ENCODE data around the gene MFNG. TPM values are rescaled to one million over a fixed set of nuclear protein-coding genes. Genes with fewer than 3 reads are reported as not detected.
"Not testable (repeated sequence)": the region's sequence is repeated elsewhere in the genome, so short reads cannot be mapped to it uniquely, and the experiment has no call there.

The MFNG gene
- total RNA-seq, 4 donors from 2014 or later = 11.7 to 24.9 (median 19.4) TPM

DNA sequence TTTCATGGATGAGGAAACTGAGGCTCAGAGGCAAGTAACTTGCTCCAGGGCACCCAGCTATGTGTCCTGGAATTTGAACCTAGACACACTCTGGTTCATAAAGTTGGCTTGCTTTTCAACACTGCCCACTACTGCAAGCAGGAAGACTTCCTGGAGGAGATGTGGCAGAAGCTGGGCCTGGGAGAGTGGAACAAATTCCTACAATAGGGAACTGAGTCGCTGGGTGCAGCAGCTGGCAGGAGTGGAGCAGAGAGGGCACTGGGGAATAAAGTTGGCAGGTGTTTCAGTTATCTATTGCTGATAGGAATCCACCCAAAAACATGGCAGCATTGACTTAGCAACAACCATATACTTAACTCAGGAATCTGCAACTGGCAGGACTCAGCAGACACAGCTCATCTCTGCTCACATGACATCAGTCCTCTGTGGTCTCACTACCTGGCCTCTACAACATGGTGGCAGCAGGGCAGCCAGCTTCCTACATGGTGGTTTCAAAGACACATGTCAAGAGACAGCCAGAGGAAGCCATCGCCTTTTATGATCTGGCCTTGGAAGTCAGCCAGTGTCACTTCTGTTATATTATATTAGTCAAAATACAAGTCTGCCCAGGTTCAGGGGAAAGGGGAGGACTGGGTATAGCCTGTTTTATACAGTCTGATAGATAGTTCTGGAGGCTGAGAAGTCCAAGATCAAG, 43.6 kb upstream of the MFNG start:
- H3K27ac ChIP-seq = no peak overlapping the region
- no peaks in the 10 kb centered on the region for H3K27me3 ChIP-seq
- 65 to 83% methylated on average over 2 of the region's 2 CpGs for WGBS, 2 donors
- peaks cover 0 to 19% (median 7%) of the 10 kb centered on the region in 4 donors for H3K4me1 ChIP-seq
- no peaks in the 10 kb centered on the region for H3K9me3 ChIP-seq
- H3K36me3 ChIP-seq = no peaks in the 10 kb centered on the region
- H3K4me3 ChIP-seq = no peak overlapping the region
- DNase-seq (ENCODE audit: low spot score in 2 of 2) = no peak
- TF ChIP-seq POLR2A (IDR thresholded peaks at IDR 0.05) = no peak
- no peak for TF ChIP-seq EP300 (IDR thresholded peaks at IDR 0.05)
- TF ChIP-seq, protein P1, sequence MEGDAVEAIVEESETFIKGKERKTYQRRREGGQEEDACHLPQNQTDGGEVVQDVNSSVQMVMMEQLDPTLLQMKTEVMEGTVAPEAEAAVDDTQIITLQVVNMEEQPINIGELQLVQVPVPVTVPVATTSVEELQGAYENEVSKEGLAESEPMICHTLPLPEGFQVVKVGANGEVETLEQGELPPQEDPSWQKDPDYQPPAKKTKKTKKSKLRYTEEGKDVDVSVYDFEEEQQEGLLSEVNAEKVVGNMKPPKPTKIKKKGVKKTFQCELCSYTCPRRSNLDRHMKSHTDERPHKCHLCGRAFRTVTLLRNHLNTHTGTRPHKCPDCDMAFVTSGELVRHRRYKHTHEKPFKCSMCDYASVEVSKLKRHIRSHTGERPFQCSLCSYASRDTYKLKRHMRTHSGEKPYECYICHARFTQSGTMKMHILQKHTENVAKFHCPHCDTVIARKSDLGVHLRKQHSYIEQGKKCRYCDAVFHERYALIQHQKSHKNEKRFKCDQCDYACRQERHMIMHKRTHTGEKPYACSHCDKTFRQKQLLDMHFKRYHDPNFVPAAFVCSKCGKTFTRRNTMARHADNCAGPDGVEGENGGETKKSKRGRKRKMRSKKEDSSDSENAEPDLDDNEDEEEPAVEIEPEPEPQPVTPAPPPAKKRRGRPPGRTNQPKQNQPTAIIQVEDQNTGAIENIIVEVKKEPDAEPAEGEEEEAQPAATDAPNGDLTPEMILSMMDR (IDR thresholded peaks at IDR 0.05) = no peak

DNA sequence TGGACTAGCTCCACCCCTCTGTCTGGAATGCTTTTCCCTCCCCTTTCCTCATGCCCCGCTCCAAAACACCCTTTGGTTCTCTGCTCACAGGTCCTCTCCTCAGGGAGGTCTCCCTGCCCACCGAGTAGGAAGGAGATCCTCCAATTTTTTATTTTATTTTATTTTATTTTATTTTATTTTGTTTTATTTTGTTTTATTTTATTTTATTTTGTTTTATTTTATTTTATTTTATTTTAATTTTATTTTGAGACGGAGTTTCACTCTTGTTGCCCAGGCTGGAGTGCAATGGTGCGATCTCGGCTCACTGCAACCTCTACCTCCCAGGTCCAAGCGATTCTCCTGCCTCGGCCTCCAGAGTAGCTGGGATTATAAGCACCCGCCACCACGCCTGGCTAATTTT, 41.8 kb upstream of the MFNG start:
- H3K4me3 ChIP-seq; H3K27ac ChIP-seq; H3K36me3 ChIP-seq; H3K27me3 ChIP-seq; DNase-seq (ENCODE audit: low spot score in 2 of 2); H3K9me3 ChIP-seq: not testable (repeated sequence)
- WGBS, 2 donors = 95 to 96% methylated on average over 9 of the region's 9 CpGs
- H3K4me1 ChIP-seq = peaks cover 0 to 16% (median 9%) of the 10 kb centered on the region in 4 donors

DNA sequence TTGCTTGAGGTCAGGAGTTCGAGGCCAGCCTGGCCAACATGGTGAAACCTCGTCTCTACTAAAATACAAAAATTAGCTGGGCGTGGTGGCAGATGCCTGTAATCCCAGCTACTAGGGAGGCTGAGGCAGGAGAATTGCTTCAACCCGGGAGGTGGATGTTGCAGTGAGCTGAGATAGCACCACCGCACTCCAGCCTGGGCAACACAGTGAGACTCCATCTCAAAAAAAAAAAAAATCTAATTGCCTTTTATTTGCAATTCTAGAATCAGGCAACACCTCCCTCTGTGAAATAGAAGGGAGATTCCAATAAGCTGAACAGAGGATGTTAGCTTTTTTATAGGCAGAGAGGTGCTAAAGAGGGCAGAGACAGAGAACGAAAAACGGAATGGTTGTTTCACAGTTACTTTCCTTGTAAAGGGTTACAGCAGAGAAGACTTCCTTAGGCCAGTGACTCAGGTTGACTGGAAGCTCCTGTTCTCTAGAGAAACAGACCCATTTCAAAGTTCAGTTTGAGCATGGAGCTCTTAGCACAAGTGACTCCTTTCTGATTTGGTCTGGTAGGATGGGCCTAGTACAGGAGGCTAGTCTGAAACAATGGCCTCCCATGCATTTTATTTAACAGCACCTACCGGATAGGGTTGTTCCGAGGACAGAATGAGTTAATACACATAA, 41.0 kb upstream of the MFNG start:
- not testable (repeated sequence) for H3K27ac ChIP-seq; H3K4me3 ChIP-seq; H3K27me3 ChIP-seq; H3K36me3 ChIP-seq; H3K9me3 ChIP-seq; DNase-seq (ENCODE audit: low spot score in 2 of 2)
- WGBS, 2 donors = 93 to 95% methylated on average over 9 of the region's 9 CpGs
- H3K4me1 ChIP-seq = peaks cover 0 to 16% (median 9%) of the 10 kb centered on the region in 4 donors

DNA sequence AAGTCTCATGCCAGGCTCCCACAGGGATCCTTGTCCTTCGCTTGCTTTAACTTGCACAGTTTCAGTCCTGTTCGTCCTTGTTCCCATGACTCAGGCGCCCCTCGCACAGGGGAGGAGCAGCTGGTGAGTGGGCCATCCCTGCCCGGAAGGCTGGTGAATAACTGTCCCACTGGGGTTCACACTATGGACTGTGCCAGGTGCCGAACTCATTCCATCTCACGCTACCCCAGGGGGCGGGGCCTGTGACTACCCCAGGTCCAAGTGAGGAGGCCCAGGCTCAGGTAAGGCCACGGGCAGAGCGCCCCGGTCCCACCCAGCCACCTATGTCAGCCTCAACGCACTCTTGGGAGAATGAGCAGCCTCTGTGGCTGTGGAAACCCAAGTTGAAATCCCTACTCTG, 40.2 kb upstream of the MFNG start:
- Histone ChIP-seq H3K9me3 (no peaks in the 10 kb centered on the region), H3K4me3 (no peak overlapping the region), H3K27me3 (no peaks in the 10 kb centered on the region), H3K27ac (peak overlapping the region in 2 of 4 donors; percentile 31 to 81), H3K36me3 (no peaks in the 10 kb centered on the region), H3K4me1 (peaks cover 0 to 21% (median 9%) of the 10 kb centered on the region in 4 donors)
- TF ChIP-seq EP300 (IDR thresholded peaks at IDR 0.05) (no peak), POLR2A (IDR thresholded peaks at IDR 0.05) (no peak)
- TF ChIP-seq, protein P1 (IDR thresholded peaks at IDR 0.05) = no peak
- DNase-seq (ENCODE audit: low spot score in 2 of 2) = no peak
- WGBS, 2 donors = 68 to 71% methylated on average over 10 to 12 of the region's 12 CpGs

DNA sequence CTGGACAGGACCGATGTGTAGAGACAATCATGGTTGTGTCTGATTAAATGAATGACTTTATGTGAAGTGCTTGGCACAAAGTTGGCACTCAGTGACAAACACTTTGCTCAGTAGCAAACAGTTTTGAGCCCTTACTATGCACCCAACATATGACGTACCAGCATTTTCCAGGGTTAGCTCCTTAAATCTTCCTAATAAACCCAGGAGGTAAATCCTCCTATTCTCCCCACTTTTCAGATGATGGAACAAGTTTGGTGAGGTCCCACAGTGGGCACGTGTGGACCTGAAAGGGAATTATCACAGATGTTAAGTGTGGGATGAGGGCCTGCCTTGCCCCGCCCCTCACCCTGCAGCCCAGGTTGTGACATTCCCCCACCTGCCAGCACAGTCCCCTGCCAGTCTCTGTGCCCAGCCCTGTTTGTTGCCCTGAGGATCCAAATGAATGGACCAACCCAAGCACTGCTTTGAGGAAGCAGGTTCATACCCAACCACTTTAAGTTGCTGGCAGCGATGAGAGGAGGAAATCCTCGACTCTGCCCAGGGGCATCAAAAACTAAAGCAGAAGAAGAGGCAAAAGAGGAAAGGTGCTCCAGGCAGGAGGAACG, 39.7 kb upstream of the MFNG start:
- no peak for DNase-seq (ENCODE audit: low spot score in 2 of 2)
- no peaks in the 10 kb centered on the region for H3K27me3 ChIP-seq
- WGBS, 2 donors = 50 to 63% methylated on average over 7 of the region's 7 CpGs

More for the DNA sequence above, 39.7 kb upstream of the MFNG start:
- Histone ChIP-seq H3K9me3 (no peaks in the 10 kb centered on the region), H3K27ac (peak overlapping the region in 2 of 4 donors; percentile 52 to 81), H3K4me1 (peaks cover 0 to 27% (median 12%) of the 10 kb centered on the region in 4 donors), H3K4me3 (no peak overlapping the region), H3K36me3 (no peaks in the 10 kb centered on the region)
- TF ChIP-seq EP300 (IDR thresholded peaks at IDR 0.05) (no peak), POLR2A (IDR thresholded peaks at IDR 0.05) (no peak)
- TF ChIP-seq, protein P1 (IDR thresholded peaks at IDR 0.05) = no peak
